IPS DF 4.7 (cell line): ENCODE data around the gene SUSD3.
"Not testable (repeated sequence)": the region's sequence is repeated elsewhere in the genome, so short reads cannot be mapped to it uniquely, and the experiment has no call there.

ENCODE experiments used
- DNase-seq: peaks from one replicate; pipeline ENCODE4 v3.0.0-alpha.2; 2013; ENCODE audit warnings: low spot score; ENCODE audit errors: extremely low read depth

Gene SUSD3

DNA sequence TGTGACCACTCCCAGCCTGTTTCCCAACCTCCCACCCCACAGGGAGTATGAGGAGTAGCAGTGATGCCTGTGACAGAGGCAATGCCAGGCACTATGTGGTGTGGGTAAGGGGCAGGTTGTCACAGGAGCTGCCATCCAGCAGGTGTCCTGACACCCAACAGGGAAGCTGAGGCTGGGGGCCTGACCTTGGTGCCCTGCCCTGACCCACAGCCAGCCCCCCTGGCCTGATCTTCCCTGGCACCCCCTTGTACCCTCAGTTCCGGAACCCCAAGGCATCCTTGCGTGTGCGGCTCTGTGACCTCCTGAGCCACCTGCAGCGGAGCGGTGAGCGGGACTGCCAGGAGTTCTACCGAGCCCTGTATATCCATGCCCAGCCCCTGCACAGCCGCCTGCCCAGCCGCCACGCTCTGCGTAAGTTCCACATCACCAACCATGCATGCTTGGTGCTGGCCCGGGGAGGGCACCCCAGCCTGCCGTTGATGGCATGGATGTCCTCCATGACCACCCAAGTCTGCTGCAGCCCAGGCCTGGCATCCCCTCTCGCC lies 51.9 kb downstream of the SUSD3 start:
- no peak for DNase-seq

- DNase-seq, result no peak
Measured at GRCh38 chr9:93111001-93111370, 52.5 kb downstream of the SUSD3 start.

- no peak for DNase-seq
Measured at GRCh38 chr9:93111371-93112115, 53.0 kb downstream of the SUSD3 start.

DNA sequence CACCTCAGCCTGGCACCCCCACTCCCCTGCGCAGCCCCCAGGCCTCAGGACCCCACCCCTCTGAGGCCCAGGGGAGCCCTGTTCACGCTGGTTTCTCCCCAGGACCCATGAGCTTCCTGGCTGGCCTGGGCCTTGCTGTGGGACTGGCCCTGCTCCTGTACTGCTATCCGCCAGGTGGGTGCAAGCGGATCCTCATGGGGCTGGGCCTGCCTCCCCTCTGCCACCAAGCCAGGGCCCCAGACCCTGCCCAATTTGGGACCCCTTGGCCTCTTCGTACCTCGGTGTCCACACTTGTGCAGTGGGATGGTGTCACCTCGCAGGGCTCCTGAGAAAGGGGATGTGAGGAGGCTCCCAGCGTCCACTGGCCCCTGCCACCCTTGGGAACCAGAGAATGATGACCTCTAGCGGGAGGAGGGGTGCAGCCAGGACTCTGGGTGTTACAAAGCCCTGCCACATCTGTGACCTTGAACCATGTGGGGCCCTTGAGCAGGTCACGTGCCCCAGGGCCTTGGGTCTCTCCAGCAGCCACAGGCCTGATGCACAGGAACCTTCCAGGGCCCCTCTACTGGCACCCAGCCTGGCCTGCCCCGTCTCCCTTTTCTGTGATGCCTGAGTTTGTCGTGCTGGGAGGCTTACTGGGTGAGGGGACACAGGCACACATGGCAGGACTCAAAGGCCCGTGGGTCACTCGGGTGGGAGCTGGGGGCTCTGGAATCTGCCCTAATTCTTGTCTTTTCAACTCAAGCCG lies 53.8 kb downstream of the SUSD3 start:
- DNase-seq, result no peak

- no peak for DNase-seq
Measured at GRCh38 chr9:93112864-93113389, 54.4 kb downstream of the SUSD3 start.

DNA sequence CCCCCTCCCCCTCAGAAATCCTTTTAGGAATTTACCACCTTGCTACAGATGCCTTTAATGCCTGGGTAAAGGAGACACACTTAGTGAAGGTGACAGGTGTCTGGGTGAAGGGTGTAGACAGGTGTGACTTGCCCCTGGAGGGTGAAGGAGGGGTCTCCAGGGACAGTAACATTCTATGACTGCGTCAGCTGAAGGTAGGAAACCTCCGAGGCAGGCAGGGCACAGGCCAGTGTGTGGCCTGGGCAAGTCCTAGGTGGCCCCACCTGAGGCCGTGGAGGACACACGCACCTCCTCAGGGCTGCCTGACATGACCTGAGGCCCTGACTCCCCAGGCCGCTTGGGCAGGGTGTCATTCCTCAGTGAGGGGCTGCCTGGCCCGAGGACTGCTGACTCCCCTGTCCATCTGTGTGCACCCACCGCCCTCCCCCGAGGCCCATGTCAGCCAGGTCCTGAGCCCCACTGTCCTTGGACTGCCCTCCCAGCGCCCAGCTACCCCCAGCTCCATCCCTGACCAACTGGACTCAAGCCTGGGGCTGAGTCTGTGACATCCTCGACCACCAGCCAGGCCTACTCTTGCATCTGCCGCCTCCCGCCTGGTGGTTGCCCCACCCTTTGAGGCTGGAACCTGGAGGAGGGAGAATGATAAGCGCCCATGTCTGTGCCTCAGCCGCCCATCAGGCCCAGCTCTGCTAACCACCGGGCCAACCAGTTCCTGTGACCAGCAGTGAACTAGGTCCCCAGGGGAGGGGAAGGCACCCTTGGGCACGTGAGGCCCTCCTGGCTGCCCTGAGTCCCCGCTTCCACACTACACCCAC lies 55.9 kb downstream of the SUSD3 start:
- DNase-seq, result no peak

- no peak for DNase-seq
Measured at GRCh38 chr9:93114984-93115335, 56.5 kb downstream of the SUSD3 start.

DNA sequence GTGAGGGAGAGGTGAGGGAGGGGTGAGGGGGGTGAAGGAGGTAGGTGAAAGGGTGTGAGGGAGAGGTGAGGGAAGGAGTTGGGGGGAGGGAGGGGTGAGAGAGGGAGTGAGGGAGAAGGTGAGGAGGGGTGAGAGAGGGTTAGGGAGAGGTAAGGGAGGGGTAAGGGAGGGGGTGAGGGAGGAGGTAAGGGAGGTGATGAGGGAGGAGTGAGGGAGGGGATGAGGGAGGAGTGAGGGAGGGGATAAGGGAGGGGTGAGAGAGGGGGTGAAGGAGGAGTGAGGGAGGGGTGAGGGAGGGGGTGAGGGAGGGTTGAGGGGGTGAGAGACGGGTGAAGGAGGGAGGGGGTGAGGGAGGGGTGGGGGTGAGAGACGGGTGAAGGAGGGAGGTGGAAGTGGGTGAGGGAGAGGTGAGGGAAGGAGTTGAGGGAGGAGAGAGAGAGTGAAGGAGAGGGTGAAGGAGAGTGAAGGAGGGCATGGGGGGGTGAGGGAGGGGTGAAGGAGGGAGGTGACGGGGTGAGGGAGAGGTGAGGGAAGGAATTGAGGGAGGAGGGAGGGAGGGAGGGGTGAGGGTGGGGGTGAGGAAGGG lies 57.1 kb downstream of the SUSD3 start:
- no peak for DNase-seq

- no peak for DNase-seq
Measured at GRCh38 chr9:93116072-93116961, 57.8 kb downstream of the SUSD3 start.

DNA sequence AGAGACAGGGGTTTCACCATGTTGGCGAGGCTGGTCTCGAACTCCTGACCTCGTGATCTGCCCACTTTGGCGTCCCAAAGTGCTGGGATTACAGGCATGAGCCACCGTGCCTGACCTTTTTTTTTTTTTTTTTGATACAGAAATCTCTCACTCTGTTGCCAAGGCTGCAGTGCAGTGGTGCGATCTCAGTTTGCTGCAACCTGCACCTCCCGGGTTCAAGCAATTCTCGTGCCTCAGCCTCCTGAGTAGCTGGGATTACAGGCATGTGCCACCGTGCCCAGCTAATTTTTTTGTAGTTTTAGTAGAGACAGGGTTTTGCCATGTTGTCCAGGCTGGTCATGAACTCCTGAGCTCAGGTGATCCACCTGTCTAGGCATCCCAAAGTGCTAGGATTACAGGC lies 59.0 kb downstream of the SUSD3 start:
- not testable (repeated sequence) for DNase-seq

DNA sequence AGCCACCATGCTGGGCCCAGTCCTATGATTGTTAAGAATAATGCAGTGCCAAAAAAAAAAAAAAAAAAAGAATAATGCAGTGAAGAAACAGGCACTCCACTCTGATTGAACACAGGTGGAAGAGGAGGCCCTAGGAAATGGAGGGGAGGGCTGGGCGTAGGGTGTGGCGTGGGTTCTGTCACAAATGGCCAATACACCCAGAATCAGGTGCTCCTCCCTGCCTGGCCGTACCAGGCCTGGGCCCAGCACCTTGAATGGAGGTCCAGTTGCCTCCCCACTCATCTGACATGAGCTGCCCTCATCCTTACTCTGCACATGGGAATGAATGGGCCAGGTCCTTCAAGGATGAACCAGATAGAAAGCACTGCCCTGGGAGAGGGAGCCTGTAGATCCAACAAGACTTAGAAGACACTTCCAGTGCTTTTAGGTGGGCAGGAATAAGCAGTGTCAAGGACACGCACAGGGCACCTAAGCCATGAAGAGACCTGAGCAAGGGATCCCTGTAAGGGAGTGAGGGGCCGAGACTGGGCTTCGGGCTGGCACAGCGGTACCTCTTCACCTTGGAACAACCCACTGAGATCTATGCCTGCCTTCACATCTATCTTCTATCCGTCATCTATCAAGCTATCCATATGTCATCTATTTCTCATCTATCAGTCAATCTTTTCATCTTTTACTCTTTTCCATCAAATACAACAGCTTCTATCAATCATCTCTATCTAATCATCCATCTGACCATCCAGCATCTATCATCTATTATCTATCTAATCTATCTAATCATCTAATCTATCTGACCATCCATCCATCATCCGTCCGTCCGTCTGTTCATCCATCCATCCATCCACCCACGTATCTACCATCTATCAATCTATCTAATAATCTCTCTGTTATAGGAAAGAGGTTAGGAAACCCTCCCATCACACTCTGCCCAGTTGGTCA lies 59.7 kb downstream of the SUSD3 start:
- DNase-seq, result no peak

DNA sequence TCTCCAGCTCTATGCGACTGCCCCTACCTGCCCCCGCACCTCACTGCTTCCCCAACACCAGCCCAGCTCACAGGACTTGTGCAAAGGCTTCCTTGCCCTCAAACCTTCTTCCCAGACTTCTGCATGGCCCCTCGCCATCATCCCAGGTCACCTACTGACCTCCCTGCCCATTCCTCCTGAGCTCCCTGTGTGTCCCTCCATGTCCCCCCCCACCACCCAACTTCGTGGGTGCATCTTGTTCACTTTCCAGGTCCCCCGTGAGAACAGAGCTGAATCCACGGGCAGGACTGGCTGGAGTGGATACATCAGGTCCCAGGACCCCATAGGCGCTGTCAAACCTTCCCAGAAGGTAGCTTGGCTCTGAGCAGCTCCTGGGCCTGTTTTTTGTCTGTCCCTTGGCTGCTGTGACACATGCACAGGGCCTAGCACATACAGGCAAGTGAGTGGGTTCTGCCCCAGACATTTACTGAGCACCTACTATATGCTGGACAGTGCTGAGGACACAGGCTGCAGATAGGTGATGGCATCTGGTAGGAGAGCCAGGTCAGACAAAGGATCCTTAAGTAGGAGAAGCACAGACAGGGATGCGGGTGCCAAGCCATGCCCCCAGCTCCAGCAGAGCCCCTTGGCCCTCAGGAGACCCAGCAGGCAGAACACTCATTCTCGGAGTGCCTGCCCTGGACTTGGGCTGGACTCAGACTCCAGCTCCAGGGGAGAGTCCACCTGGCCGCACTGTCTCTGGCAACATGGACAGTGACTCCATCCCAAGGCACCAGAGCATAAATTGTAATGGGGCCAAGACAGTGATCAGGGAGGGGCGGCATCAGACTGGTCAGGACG lies 60.6 kb downstream of the SUSD3 start:
- DNase-seq, result no peak

- DNase-seq, result no peak
Measured at GRCh38 chr9:93119703-93119952, 61.1 kb downstream of the SUSD3 start.

- DNase-seq, result no peak
Measured at GRCh38 chr9:93119953-93120845, 61.7 kb downstream of the SUSD3 start.

DNA sequence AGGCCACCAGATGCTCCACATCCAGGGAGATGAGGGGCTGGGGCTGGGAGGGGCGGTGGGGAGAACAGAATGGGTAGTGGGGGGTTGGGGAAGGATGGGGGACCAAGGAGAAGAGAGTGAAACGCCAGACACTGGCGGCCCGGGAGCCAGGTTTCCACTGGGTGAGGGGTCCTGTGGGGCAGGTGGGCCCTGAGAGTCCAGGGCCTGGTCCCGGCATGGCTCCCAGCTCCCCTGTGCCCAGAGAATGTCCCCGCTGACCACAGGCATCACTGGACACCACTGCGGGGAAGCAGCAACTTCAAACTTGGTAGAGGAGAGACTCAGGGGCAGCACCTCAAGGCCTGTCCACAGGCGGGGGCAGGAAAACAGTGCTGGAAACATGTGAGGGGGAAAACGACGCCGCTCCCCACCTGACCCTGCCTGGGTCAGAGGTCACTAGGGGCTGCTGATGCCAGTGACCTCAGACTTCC lies 62.4 kb downstream of the SUSD3 start:
- DNase-seq, result no peak

DNA sequence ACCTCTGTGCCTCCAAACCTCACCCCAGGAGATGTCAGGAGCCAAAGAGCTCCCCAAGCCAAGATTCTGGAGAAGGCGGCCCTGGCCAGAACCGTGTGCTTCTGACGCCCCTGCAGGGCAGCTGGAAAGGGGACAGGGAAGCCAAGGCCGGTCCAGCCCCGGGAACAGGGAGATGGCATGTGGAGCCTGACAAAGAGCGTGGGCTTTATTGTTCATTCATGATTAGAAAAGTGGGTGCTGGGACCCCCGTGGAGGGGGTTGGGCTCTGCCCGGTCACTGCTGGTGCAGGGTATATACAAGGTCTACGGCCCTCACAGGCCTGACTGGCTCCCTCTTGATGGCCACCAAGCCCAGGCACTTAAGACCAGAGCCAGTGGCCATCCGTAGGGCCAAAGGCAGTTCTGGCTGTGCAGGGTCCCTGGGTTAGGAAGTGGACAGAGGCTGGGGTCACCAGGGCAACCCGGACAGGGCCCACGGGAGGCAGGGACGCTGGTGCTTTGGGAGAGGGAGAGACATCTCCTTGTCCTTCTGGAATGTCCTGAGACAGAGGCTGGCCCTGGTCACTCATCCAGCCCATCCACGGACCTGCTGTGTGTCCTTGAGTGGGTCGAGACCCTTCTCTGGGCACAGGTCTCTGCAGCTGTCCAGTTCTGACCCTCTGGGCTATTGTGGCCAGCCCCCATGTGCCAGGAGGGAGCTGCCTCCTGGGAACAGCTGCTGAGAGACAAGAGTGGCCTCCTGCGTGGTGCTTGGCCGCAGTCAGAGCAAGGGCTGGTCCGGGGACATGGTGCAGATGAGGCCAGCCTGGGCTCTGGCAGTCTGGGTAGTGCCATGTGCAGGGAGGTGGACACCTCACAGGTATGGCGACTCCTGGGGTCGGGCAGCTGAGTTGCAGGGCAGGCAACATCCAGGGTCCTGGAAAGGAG lies 63.1 kb downstream of the SUSD3 start:
- no peak for DNase-seq
